Fibroblast of lung (primary cell): ENCODE measurements around the gene CATSPERE.

Source experiments
- CTCF ChIP-seq, 2 donors: IDR thresholded peaks in 1 of 2; conservative IDR thresholded peaks in 1 of 2; 1 replicate in 1 of 2; 2 replicates in 1 of 2; pipeline ENCODE4 v1.5.1; 2011 to 2012; ENCODE audit warnings: low read length in 2 of 2, control low read depth in 1 of 2, inconsistent platforms in 1 of 2, low read depth in 1 of 2, mild to moderate bottlenecking in 1 of 2
- EZH2 ChIP-seq: IDR thresholded peaks from 2 replicates; pipeline ENCODE4 v1.5.1; 2012; ENCODE audit warnings: low read length, control low read depth, mild to moderate bottlenecking; ENCODE audit errors: missing control alignments

- TF ChIP-seq CTCF (conservative IDR thresholded peaks at IDR 0.05 in 1 of 2, IDR thresholded peaks at IDR 0.05 in 1 of 2; ENCODE audit: low read depth in 1 of 2, low read length in 2 of 2): no peak
- no peak for TF ChIP-seq EZH2
Measured at GRCh38 chr1:244429818-244430217, 31.3 kb upstream of the CATSPERE start.
